Transverse colon (tissue), 3 donors: ENCODE data around the gene PET100.

Experiments used
- CTCF ChIP-seq, 5 experiments: fragments of 200-600 bp in 3 of 5; fragments of 450-650 bp in 2 of 5; sonication (generic) in 3 of 5; IDR thresholded peaks; 1 replicate in 2 of 5; 2 replicates in 3 of 5; pipeline ENCODE4 v1.5.1; 2016 to 2017; ENCODE audit warnings: antibody characterized with exemption in 5 of 5, inconsistent platforms in 3 of 5, mild to moderate bottlenecking in 2 of 5, moderate library complexity in 1 of 5
- EP300 ChIP-seq: sonication (generic); formaldehyde crosslinking; IDR thresholded peaks from one replicate; pipeline ENCODE4 v1.6.1; 2017; ENCODE audit warnings: antibody characterized with exemption, low read depth
- POLR2A ChIP-seq: fragments of 450-650 bp; IDR thresholded peaks from one replicate; pipeline ENCODE4 v1.6.1; 2016; ENCODE audit warnings: antibody characterized with exemption, mild to moderate bottlenecking, moderate library complexity

DNA sequence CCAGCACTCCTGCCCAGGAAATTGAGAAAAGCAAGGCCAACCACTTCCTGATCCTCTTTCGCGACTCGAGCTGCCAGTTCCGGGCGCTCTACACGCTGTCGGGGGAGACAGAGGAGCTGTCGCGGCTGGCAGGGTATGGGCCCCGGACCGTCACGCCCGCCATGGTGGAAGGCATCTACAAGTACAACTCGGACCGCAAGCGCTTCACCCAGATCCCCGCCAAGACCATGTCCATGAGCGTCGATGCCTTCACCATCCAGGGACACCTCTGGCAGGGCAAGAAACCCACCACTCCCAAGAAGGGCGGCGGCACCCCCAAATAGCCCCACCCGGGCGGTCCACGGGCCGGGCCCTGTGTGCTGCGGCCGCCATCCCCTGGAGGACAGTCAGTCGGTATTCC, 11.9 kb upstream of the PET100 start:
- no peak for TF ChIP-seq CTCF (IDR thresholded peaks at IDR 0.05)
- TF ChIP-seq EP300 = no peak
- TF ChIP-seq POLR2A = no peak
